Keratinocyte (primary cell): ENCODE data around the gene ERVH48-1. TPM values are rescaled to one million over a fixed set of nuclear protein-coding genes. Genes with fewer than 3 reads are reported as not detected.

Experiments used
- DNase-seq: peaks from one replicate; pipeline ENCODE4 v3.0.0-alpha.2; 2011; ENCODE audit warnings: low read depth, missing footprints, low spot score
- FAIRE-seq: peaks from 2 replicates; lab custom pipeline; 2011; peaks lifted over from hg19 to GRCh38; lab: Jason Lieb, UNC
- H2AFZ ChIP-seq: 2 replicates; pipeline ENCODE4 v1.6.0; 2012; ENCODE audit warnings: low read length, control low read depth, inconsistent platforms; ENCODE audit not compliant: control insufficient read depth
- H3K27ac ChIP-seq: 2 replicates; pipeline ENCODE4 v1.5.1; 2011; ENCODE audit warnings: low read length; ENCODE audit not compliant: control insufficient read depth, insufficient read depth
- H3K27me3 ChIP-seq: 3 replicates; pipeline ENCODE4 v1.6.0; 2011; ENCODE audit warnings: low read length; ENCODE audit not compliant: control insufficient read depth, insufficient read depth; ENCODE audit errors: extremely low read depth
- H3K36me3 ChIP-seq, 2 experiments: 2 replicates in 1 of 2; 3 replicates in 1 of 2; pipeline ENCODE4 v1.5.1; 2011; ENCODE audit warnings: low read length in 2 of 2, mild to moderate bottlenecking in 1 of 2; ENCODE audit not compliant: control insufficient read depth in 2 of 2, insufficient read depth in 2 of 2; ENCODE audit errors: extremely low read depth in 1 of 2
- H3K4me1 ChIP-seq: 3 replicates; pipeline ENCODE4 v1.5.1; 2011; ENCODE audit warnings: low read length; ENCODE audit not compliant: control insufficient read depth, insufficient read depth; ENCODE audit errors: extremely low read depth
- H3K4me2 ChIP-seq: 3 replicates; pipeline ENCODE4 v1.6.0; 2011; ENCODE audit warnings: low read depth, low read length; ENCODE audit not compliant: control insufficient read depth, insufficient read depth; ENCODE audit errors: extremely low read depth
- H3K4me3 ChIP-seq, 3 experiments: fragments of 200-600 bp in 1 of 3; sonication (generic) in 1 of 3; 2 replicates in 2 of 3; 3 replicates in 1 of 3; pipeline ENCODE4 v1.5.1; 2011 to 2016; ENCODE audit warnings: low read length in 3 of 3, mild to moderate bottlenecking in 3 of 3, control low read depth in 2 of 3, inconsistent platforms in 1 of 3, low read depth in 1 of 3, mixed read lengths in 1 of 3, mixed run types in 1 of 3, moderate library complexity in 1 of 3; ENCODE audit not compliant: control insufficient read depth in 2 of 3, insufficient read depth in 2 of 3; ENCODE audit errors: extremely low read depth in 1 of 3
- H3K79me2 ChIP-seq: 2 replicates; pipeline ENCODE4 v1.6.0; 2012; ENCODE audit warnings: low read length; ENCODE audit not compliant: control insufficient read depth, insufficient read depth
- H3K9ac ChIP-seq: 3 replicates; pipeline ENCODE4 v1.6.0; 2011; ENCODE audit warnings: low read length; ENCODE audit not compliant: control insufficient read depth, insufficient read depth; ENCODE audit errors: extremely low read depth
- H3K9me1 ChIP-seq: 3 replicates; pipeline ENCODE4 v1.6.0; 2011; ENCODE audit warnings: low read length; ENCODE audit not compliant: control insufficient read depth, insufficient read depth; ENCODE audit errors: extremely low read depth
- H3K9me3 ChIP-seq: 2 replicates; pipeline ENCODE4 v1.5.1; 2012; ENCODE audit warnings: low read depth, low read length; ENCODE audit not compliant: control insufficient read depth
- H4K20me1 ChIP-seq: 3 replicates; pipeline ENCODE4 v1.6.0; 2011; ENCODE audit warnings: low read length; ENCODE audit not compliant: control insufficient read depth, insufficient read depth; ENCODE audit errors: extremely low read depth
- CTCF ChIP-seq, 3 experiments: IDR thresholded peaks in 1 of 3; conservative IDR thresholded peaks in 1 of 3; optimal IDR thresholded peaks in 1 of 3; 2 replicates in 2 of 3; 3 replicates in 1 of 3; pipeline versions ENCODE3 to v1.5.1; 2011; ENCODE audit warnings: low read length in 3 of 3, mild to moderate bottlenecking in 3 of 3, moderate library complexity in 2 of 3, control low read depth in 1 of 3, inconsistent platforms in 1 of 3; ENCODE audit not compliant: insufficient read depth in 2 of 3; ENCODE audit errors: extremely low read depth in 1 of 3
- EZH2 ChIP-seq: IDR thresholded peaks from one replicate; pipeline ENCODE4 v1.6.1; 2012; ENCODE audit warnings: inconsistent platforms, mild to moderate bottlenecking, low read length, moderate library complexity
- dilution Hi-C: fragments of 300-500 bp; cut with MboI; formaldehyde crosslinking; loops from one replicate; pipeline ENCODE4 v1.7.0; 2020; ENCODE audit warnings: low sequenced_read_pairs; ENCODE audit not compliant: extremely low pct_ligation_motif_present
- polyA plus RNA-seq, 5 experiments: library from polyadenylated mRNA; depleted of rRNA in 3 of 5; stranded (reverse) in 3 of 5; stranded (forward) in 1 of 5; unstranded in 1 of 5; fragments of >200 nt; gene quantifications; 1 replicate in 1 of 5; 2 replicates in 3 of 5; 3 replicates in 1 of 5; pipeline versions ENCODE4 v1.2.1 to v1.2.3, GENCODE V29; 2011 to 2012; ENCODE audit warnings: missing spikeins in 2 of 5, low read depth in 1 of 5, low replicate concordance in 1 of 5

The ERVH48-1 gene
- polyA plus RNA-seq, 1 donor (not counting 4 experiments of a cell fraction or from before 2014, with no cell fraction given) = 0.03 TPM

GRCh38 chr21:42973309-42973990 is 48.0 kb upstream of the ERVH48-1 start:
- Histone ChIP-seq H3K9me3 (no peaks in the 10 kb centered on the region), H3K9ac (peak overlapping the region; percentile 91), H3K36me3 (no peaks in the 10 kb centered on the region), H3K4me2 (peak overlapping the region; percentile 96), H4K20me1 (no peaks in the 10 kb centered on the region), H2AFZ (peak overlapping the region; percentile 96), H3K4me1 (peaks cover 15% of the 10 kb centered on the region), H3K79me2 (peaks cover 28% of the 10 kb centered on the region), H3K27ac (peak overlapping the region; percentile 96), H3K27me3 (no peaks in the 10 kb centered on the region), H3K9me1 (no peaks in the 10 kb centered on the region), H3K4me3 (peak overlapping the region; percentile 40 to 75 (median 67))
- DNase-seq = no peak
- dilution Hi-C loops = no loop called here
- TF ChIP-seq CTCF (optimal IDR thresholded peaks at IDR 0.05 in 1 of 3, IDR thresholded peaks at IDR 0.05 in 1 of 3, conservative IDR thresholded peaks at IDR 0.05 in 1 of 3; ENCODE audit: extremely low read depth in 1 of 3, insufficient read depth in 2 of 3, low read length in 3 of 3) = no peak
- no peak for TF ChIP-seq EZH2
- no peak for FAIRE-seq

- no peak for TF ChIP-seq EZH2
- no peak for TF ChIP-seq CTCF (optimal IDR thresholded peaks at IDR 0.05 in 1 of 3, IDR thresholded peaks at IDR 0.05 in 1 of 3, conservative IDR thresholded peaks at IDR 0.05 in 1 of 3; ENCODE audit: extremely low read depth in 1 of 3, insufficient read depth in 2 of 3, low read length in 3 of 3)
- H4K20me1 ChIP-seq = no peaks in the 10 kb centered on the region
- peaks cover 15% of the 10 kb centered on the region for H3K4me1 ChIP-seq
- H3K36me3 ChIP-seq = no peaks in the 10 kb centered on the region
- H3K9me1 ChIP-seq = no peaks in the 10 kb centered on the region
- H3K27me3 ChIP-seq = no peaks in the 10 kb centered on the region
- no peak overlapping the region for H3K9ac ChIP-seq
- H3K27ac ChIP-seq = no peak overlapping the region
- peak overlapping the region; percentile 51 for H2AFZ ChIP-seq
- DNase-seq (no peak), FAIRE-seq (no peak)
- H3K4me3 ChIP-seq = no peak overlapping the region
- peak overlapping the region; percentile 5 for H3K4me2 ChIP-seq
- dilution Hi-C loops = no loop called here
- H3K9me3 ChIP-seq = no peaks in the 10 kb centered on the region
- peaks cover 17% of the 10 kb centered on the region for H3K79me2 ChIP-seq
These were observed 46.5 kb upstream of the ERVH48-1 start for GRCh38 chr21:42971897-42972275.
